Astrocyte (in vitro differentiated cells and primary cell): ENCODE measurements around the gene C2CD2. TPM values are rescaled to one million over a fixed set of nuclear protein-coding genes. Genes with fewer than 3 reads are reported as not detected.

Experiments used
- DNase-seq: peaks from one replicate; pipeline ENCODE4 v3.0.0-alpha.2; 2010; ENCODE audit warnings: low read depth
- FAIRE-seq: peaks from 2 replicates; lab custom pipeline; 2011; peaks lifted over from hg19 to GRCh38; lab: Jason Lieb, UNC
- H2AFZ ChIP-seq: 2 replicates; pipeline ENCODE4 v1.6.0; 2012; ENCODE audit warnings: low read depth, low read length, inconsistent platforms
- H3K27ac ChIP-seq: 2 replicates; pipeline ENCODE4 v1.5.1; 2011; ENCODE audit warnings: low read depth, low read length, inconsistent platforms
- H3K27me3 ChIP-seq: 2 replicates; pipeline ENCODE4 v1.6.0; 2011; ENCODE audit warnings: low read length, inconsistent platforms; ENCODE audit not compliant: insufficient read depth
- H3K36me3 ChIP-seq: 2 replicates; pipeline ENCODE4 v1.5.1; 2011; ENCODE audit warnings: low read length, inconsistent platforms; ENCODE audit not compliant: insufficient read depth
- H3K4me1 ChIP-seq: 2 replicates; pipeline ENCODE4 v1.5.1; 2011; ENCODE audit warnings: low read length, inconsistent platforms; ENCODE audit not compliant: insufficient read depth
- H3K4me2 ChIP-seq: 2 replicates; pipeline ENCODE4 v1.6.0; 2012; ENCODE audit warnings: low read length, inconsistent platforms
- H3K4me3 ChIP-seq: 2 replicates; pipeline ENCODE4 v1.5.1; 2011; ENCODE audit warnings: low read depth, mild to moderate bottlenecking, low read length, inconsistent platforms; ENCODE audit not compliant: insufficient read depth
- H3K79me2 ChIP-seq: 2 replicates; pipeline ENCODE4 v1.6.0; 2012; ENCODE audit warnings: mild to moderate bottlenecking, low read length, inconsistent platforms; ENCODE audit not compliant: insufficient read depth
- H3K9ac ChIP-seq: 2 replicates; pipeline ENCODE4 v1.6.0; 2012; ENCODE audit warnings: mild to moderate bottlenecking, low read length, inconsistent platforms
- H3K9me3 ChIP-seq: 2 replicates; pipeline ENCODE4 v1.5.1; 2012; ENCODE audit warnings: low read depth, mild to moderate bottlenecking, low read length, inconsistent platforms; ENCODE audit not compliant: insufficient read depth
- H4K20me1 ChIP-seq: 2 replicates; pipeline ENCODE4 v1.6.0; 2012; ENCODE audit warnings: low read length, inconsistent platforms; ENCODE audit not compliant: insufficient read depth
- H3K27ac Mint-ChIP-seq: one replicate; pipeline ENCODE4 v1.8.0; 2021; ENCODE audit warnings: mild to moderate bottlenecking, mixed read lengths; ENCODE audit not compliant: unreplicated experiment
- H3K27me3 Mint-ChIP-seq: one replicate; pipeline ENCODE4 v1.8.0; 2021; ENCODE audit warnings: low read depth, mixed read lengths; ENCODE audit not compliant: unreplicated experiment
- H3K36me3 Mint-ChIP-seq: one replicate; pipeline ENCODE4 v1.8.0; 2021; ENCODE audit warnings: low read depth, mixed read lengths; ENCODE audit not compliant: unreplicated experiment
- H3K4me1 Mint-ChIP-seq: one replicate; pipeline ENCODE4 v1.8.0; 2021; ENCODE audit warnings: low read depth, mixed read lengths; ENCODE audit not compliant: unreplicated experiment
- H3K4me3 Mint-ChIP-seq: one replicate; pipeline ENCODE4 v1.8.0; 2021; ENCODE audit warnings: mild to moderate bottlenecking, moderate library complexity, mixed read lengths; ENCODE audit not compliant: unreplicated experiment
- H3K9me3 Mint-ChIP-seq: one replicate; pipeline ENCODE4 v1.8.0; 2021; ENCODE audit warnings: mild to moderate bottlenecking, mixed read lengths; ENCODE audit not compliant: unreplicated experiment
- EZH2 ChIP-seq: IDR thresholded peaks from 2 replicates; pipeline ENCODE4 v1.6.1; 2012; ENCODE audit warnings: mild to moderate bottlenecking, low read length, inconsistent platforms; ENCODE audit not compliant: insufficient read depth
- total RNA-seq: library from RNA; stranded (reverse); gene quantifications from 2 replicates; pipeline ENCODE4 v1.2.1, GENCODE V29; 2021
- TF ChIP-seq, protein P1 (sequence below): IDR thresholded peaks from 2 replicates; pipeline ENCODE4 v1.5.1; 2011; ENCODE audit warnings: low read depth, mild to moderate bottlenecking, inconsistent platforms, low read length, moderate library complexity; ENCODE audit not compliant: insufficient read depth

The C2CD2 gene
- total RNA-seq, 1 donor from 2014 or later, result 8.3 TPM

DNA sequence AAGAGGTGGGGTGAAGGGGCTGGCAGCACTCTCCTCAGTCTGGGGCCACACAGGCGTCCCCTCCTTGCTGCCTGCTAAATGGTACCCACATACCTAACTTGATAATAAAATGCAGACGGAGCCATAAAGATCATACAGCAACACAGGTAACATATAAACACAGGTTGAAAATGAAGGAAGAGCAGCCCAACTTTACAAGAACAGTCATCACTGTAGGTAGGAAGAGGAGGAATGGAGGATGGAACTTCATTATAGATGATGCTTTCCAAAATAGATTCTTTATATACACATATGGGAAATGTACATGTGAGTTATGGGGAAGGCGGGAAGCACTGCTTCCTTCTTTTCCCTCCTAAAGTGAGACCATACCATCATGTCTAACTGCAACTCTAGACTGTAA is 13.4 kb downstream of the C2CD2 start:
- H3K27me3 Mint-ChIP-seq, result no peaks in the 10 kb centered on the region
- Histone ChIP-seq H3K36me3 (peaks cover 2% of the 10 kb centered on the region), H3K9me3 (no peaks in the 10 kb centered on the region), H3K4me2 (no peak overlapping the region), H3K4me1 (no peaks in the 10 kb centered on the region), H3K4me3 (no peak overlapping the region), H4K20me1 (peaks cover 18% of the 10 kb centered on the region), H3K27me3 (no peaks in the 10 kb centered on the region), H3K79me2 (peaks cover 21% of the 10 kb centered on the region), H3K9ac (no peak overlapping the region), H2AFZ (no peak overlapping the region), H3K27ac (no peak overlapping the region)
- H3K27ac Mint-ChIP-seq, result no peak overlapping the region
- FAIRE-seq (no peak), DNase-seq (no peak)
- H3K36me3 Mint-ChIP-seq, result peaks cover 4% of the 10 kb centered on the region
- H3K9me3 Mint-ChIP-seq, result no peaks in the 10 kb centered on the region
- no peak for TF ChIP-seq EZH2
- TF ChIP-seq, protein P1, sequence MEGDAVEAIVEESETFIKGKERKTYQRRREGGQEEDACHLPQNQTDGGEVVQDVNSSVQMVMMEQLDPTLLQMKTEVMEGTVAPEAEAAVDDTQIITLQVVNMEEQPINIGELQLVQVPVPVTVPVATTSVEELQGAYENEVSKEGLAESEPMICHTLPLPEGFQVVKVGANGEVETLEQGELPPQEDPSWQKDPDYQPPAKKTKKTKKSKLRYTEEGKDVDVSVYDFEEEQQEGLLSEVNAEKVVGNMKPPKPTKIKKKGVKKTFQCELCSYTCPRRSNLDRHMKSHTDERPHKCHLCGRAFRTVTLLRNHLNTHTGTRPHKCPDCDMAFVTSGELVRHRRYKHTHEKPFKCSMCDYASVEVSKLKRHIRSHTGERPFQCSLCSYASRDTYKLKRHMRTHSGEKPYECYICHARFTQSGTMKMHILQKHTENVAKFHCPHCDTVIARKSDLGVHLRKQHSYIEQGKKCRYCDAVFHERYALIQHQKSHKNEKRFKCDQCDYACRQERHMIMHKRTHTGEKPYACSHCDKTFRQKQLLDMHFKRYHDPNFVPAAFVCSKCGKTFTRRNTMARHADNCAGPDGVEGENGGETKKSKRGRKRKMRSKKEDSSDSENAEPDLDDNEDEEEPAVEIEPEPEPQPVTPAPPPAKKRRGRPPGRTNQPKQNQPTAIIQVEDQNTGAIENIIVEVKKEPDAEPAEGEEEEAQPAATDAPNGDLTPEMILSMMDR, result no peak
- H3K4me1 Mint-ChIP-seq, result no peaks in the 10 kb centered on the region
- H3K4me3 Mint-ChIP-seq, result no peak overlapping the region

DNA sequence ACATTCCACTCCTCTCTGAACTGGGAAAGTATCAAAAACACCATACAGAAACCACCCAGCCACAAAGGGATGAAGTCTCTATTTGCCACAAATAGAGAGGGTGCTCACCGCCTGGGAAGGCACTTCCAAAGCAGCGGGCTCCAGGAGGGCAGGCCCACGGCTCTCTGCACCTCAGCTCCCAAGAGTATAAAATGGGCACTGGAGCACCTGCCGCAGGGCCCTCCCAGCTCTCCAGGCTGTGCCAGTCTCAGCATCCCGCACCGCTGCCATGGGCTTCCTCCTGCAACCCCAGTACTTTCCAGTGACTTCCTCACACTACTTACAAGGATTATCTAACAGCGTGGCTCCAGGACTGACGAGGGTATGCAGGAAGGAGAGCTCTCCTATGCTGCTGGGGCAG is 14.4 kb downstream of the C2CD2 start:
- Histone ChIP-seq H3K9me3 (no peaks in the 10 kb centered on the region), H3K9ac (no peak overlapping the region), H3K4me1 (no peaks in the 10 kb centered on the region), H3K27me3 (no peaks in the 10 kb centered on the region), H3K79me2 (peaks cover 15% of the 10 kb centered on the region), H2AFZ (no peak overlapping the region), H3K4me3 (no peak overlapping the region), H4K20me1 (peaks cover 15% of the 10 kb centered on the region), H3K36me3 (peaks cover 2% of the 10 kb centered on the region), H3K4me2 (no peak overlapping the region), H3K27ac (no peak overlapping the region)
- H3K9me3 Mint-ChIP-seq, result no peaks in the 10 kb centered on the region
- H3K27ac Mint-ChIP-seq, result no peak overlapping the region
- no peak overlapping the region for H3K4me3 Mint-ChIP-seq
- peaks cover 4% of the 10 kb centered on the region for H3K36me3 Mint-ChIP-seq
- FAIRE-seq (no peak), DNase-seq (no peak)
- no peaks in the 10 kb centered on the region for H3K27me3 Mint-ChIP-seq
- H3K4me1 Mint-ChIP-seq, result no peaks in the 10 kb centered on the region
- TF ChIP-seq, protein P1, result no peak
- no peak for TF ChIP-seq EZH2

DNA sequence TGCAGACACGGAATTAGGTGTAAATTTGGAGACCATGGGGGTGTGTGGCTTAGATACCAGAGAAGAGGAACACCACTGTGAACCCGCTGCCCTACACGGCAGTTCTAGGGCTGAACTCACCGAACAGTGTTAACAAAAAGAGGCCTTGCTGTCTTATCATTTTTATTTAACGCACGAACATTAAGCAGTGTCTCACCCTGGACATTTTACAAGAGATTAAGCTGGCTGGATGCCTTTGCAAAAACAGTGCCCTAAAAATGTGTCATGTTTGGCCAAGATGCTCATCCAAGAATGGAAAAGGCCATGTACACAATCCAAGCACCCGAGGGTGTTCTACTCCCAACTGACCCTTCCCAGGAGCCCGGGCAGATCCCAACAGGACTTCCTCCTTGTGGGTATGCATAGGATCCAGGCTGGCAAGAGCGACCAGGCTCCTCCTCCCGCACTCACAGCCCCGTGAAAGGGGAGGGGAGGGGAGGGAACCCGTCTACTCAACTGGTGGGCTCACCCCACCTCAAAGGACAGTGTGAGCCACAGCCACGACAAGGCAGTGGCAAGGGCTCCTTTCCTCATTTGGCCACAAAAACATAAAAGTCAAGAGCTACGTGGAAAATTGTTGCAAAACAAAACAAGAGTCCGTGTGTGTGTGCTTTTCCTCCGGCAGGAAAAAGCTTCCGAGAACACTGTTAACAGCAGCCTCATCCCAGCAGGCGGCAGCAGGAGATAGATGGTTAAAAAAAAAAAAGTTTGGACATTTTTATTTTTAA is 20.3 kb downstream of the C2CD2 start:
- Mint-ChIP-seq H3K36me3 (no peaks in the 10 kb centered on the region), H3K27ac (no peak overlapping the region), H3K4me1 (peaks cover 3% of the 10 kb centered on the region), H3K4me3 (no peak overlapping the region), H3K27me3 (no peaks in the 10 kb centered on the region), H3K9me3 (no peaks in the 10 kb centered on the region)
- Histone ChIP-seq H3K27me3 (no peaks in the 10 kb centered on the region), H2AFZ (peak overlapping the region; percentile 58), H3K4me2 (peak overlapping the region; percentile 79), H4K20me1 (no peaks in the 10 kb centered on the region), H3K4me3 (peak overlapping the region; percentile 31), H3K27ac (peak overlapping the region; percentile 79), H3K9ac (peak overlapping the region; percentile 70), H3K4me1 (peaks cover 24% of the 10 kb centered on the region), H3K36me3 (peaks cover 2% of the 10 kb centered on the region), H3K9me3 (no peaks in the 10 kb centered on the region), H3K79me2 (no peaks in the 10 kb centered on the region)
- no peak for DNase-seq
- no peak for FAIRE-seq
- TF ChIP-seq EZH2, result no peak
- TF ChIP-seq, protein P1, result peak; percentile 5
